Suprapubic skin (tissue), 4 donors: Measurements from ENCODE around the gene SIGLEC15. TPM values are rescaled to one million over a fixed set of nuclear protein-coding genes. Genes with fewer than 3 reads are reported as not detected.
"Not testable (repeated sequence)": the region's sequence is repeated elsewhere in the genome, so short reads cannot be mapped to it uniquely, and the experiment has no call there.

Source experiments
- DNase-seq, 2 donors: peaks; one replicate each; pipeline ENCODE4 v3.0.0-alpha.2; 2019; ENCODE audit warnings: low spot score in 2 of 2
- H3K27ac ChIP-seq: fragments of 200-600 bp; sonication (generic); one replicate; pipeline ENCODE4 v1.5.1; 2019
- H3K27me3 ChIP-seq: fragments of 200-600 bp; sonication (generic); one replicate; pipeline ENCODE4 v1.5.1; 2019
- H3K36me3 ChIP-seq: fragments of 200-600 bp; sonication (generic); one replicate; pipeline ENCODE4 v1.5.1; 2019
- H3K4me1 ChIP-seq: fragments of 200-600 bp; sonication (generic); one replicate; pipeline ENCODE4 v1.5.1; 2019
- H3K4me3 ChIP-seq: fragments of 200-600 bp; sonication (generic); one replicate; pipeline ENCODE4 v1.5.1; 2019; ENCODE audit warnings: mild to moderate bottlenecking
- H3K9me3 ChIP-seq: fragments of 200-600 bp; sonication (generic); one replicate; pipeline ENCODE4 v1.5.1; 2019
- EP300 ChIP-seq: sonication (generic); formaldehyde crosslinking; IDR thresholded peaks from one replicate; pipeline ENCODE4 v1.6.1; 2017; ENCODE audit warnings: antibody characterized with exemption
- POLR2A ChIP-seq, 2 donors: fragments of 450-650 bp; IDR thresholded peaks; one replicate each; pipeline ENCODE4 v1.6.1; 2017; ENCODE audit warnings: antibody characterized with exemption in 2 of 2, mild to moderate bottlenecking in 2 of 2, moderate library complexity in 2 of 2
- POLR2AphosphoS5 ChIP-seq, 3 donors: sonication (generic); formaldehyde crosslinking; IDR thresholded peaks; one replicate each; pipeline ENCODE4 v1.6.1; 2017; ENCODE audit warnings: antibody characterized with exemption in 3 of 3
- WGBS: methylation state at CpG from one replicate; pipeline ENCODE4 v1.1.5; 2018; 5-methylcytosine and 5-hydroxymethylcytosine counted together
- total RNA-seq, 4 donors: library from RNA; depleted of rRNA; stranded (reverse); fragments of >200 nt; gene quantifications; one replicate each; pipeline ENCODE4 v1.1.0, GENCODE V29; 2016
- TF ChIP-seq, protein P1 (sequence below), 2 donors: fragments of 200-600 bp in 1 of 2; fragments of 450-650 bp in 1 of 2; sonication (generic) in 1 of 2; IDR thresholded peaks; one replicate each; pipeline ENCODE4 v1.5.1; 2016 to 2019; ENCODE audit warnings: antibody characterized with exemption in 2 of 2, mild to moderate bottlenecking in 1 of 2, moderate library complexity in 1 of 2

SIGLEC15 gene
- total RNA-seq, 4 donors from 2014 or later: 0.57 to 3.4 (median 0.98) TPM; not detected in 1

DNA sequence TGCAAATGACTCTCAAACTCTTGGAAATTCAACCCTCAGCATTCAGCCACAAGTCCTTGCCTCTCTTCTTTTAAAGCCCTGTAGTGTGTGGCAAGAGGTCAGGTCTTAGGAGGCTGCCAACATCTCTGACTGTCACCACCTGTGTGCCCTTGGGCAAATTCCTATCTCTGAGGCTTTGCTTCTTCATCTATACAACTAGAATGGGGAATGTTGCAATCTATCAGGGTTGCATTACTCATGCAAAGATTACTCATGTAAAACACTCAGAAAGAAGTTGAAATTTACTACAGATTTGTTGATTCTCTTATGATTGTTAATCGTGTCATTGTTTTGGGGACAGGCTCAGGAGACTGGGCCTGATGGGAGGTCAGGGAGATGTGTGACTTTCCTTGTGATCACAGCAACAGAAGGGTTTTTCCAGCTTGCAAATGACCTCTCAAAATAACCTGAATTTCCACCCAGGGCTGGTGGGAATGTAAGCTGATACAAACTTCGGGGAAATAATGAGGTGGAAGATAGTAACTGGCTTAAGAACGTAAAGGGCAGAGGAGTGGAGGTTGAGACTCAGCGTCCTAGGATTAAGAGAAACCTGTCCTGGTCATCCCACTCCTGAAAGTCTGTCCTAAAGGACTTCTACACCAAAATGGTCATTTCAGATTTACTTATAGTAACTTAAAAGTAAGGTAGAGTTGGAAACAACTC is 32.1 kb upstream of the SIGLEC15 start:
- no peak overlapping the region for H3K4me3 ChIP-seq
- H3K27me3 ChIP-seq: no peaks in the 10 kb centered on the region
- H3K9me3 ChIP-seq: no peaks in the 10 kb centered on the region
- no peaks in the 10 kb centered on the region for H3K36me3 ChIP-seq
- no peak overlapping the region for H3K27ac ChIP-seq
- no peak for DNase-seq
- H3K4me1 ChIP-seq: peaks cover 2% of the 10 kb centered on the region
- WGBS: 29% methylated on average over 4 of the region's 4 CpGs
- TF ChIP-seq, protein P1, sequence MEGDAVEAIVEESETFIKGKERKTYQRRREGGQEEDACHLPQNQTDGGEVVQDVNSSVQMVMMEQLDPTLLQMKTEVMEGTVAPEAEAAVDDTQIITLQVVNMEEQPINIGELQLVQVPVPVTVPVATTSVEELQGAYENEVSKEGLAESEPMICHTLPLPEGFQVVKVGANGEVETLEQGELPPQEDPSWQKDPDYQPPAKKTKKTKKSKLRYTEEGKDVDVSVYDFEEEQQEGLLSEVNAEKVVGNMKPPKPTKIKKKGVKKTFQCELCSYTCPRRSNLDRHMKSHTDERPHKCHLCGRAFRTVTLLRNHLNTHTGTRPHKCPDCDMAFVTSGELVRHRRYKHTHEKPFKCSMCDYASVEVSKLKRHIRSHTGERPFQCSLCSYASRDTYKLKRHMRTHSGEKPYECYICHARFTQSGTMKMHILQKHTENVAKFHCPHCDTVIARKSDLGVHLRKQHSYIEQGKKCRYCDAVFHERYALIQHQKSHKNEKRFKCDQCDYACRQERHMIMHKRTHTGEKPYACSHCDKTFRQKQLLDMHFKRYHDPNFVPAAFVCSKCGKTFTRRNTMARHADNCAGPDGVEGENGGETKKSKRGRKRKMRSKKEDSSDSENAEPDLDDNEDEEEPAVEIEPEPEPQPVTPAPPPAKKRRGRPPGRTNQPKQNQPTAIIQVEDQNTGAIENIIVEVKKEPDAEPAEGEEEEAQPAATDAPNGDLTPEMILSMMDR (IDR thresholded peaks at IDR 0.05): no peak
- TF ChIP-seq EP300: no peak
- TF ChIP-seq POLR2AphosphoS5 (IDR thresholded peaks at IDR 0.05): no peak
- TF ChIP-seq POLR2A (IDR thresholded peaks at IDR 0.05): no peak

DNA sequence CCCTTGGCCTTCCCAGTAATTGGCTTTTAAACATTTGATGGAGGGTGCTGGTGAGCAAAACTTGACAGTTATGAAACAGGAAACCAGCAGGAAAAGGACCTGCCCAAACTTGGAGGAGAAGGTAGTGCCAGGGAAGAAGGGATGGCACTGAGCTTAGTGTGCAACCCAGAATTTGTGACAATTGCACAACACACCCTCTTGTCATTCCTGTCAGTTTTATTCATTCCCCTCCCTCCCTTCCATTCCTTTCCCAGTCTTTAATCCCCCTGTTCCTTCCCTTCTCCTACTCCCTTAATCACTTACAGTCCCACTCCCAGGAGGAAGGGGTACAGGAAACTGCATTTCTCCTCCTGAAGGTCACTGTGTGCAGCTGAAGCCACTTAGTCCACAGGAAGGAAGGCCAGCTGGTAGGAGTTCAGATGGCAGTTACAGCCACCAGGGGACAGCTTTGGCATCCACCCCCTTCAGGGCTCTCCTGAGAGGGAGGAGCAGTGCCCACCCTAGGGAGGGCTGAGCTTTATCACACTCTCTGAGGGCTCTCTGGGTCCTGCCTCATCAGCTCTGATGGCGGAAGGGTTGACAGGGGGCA is 24.0 kb upstream of the SIGLEC15 start:
- H3K27me3 ChIP-seq: no peaks in the 10 kb centered on the region
- H3K27ac ChIP-seq: no peak overlapping the region
- H3K36me3 ChIP-seq: no peaks in the 10 kb centered on the region
- no peak for DNase-seq
- TF ChIP-seq, protein P1 (IDR thresholded peaks at IDR 0.05): no peak
- TF ChIP-seq EP300 (no peak), POLR2AphosphoS5 (IDR thresholded peaks at IDR 0.05) (no peak), POLR2A (IDR thresholded peaks at IDR 0.05) (no peak)
- no peaks in the 10 kb centered on the region for H3K4me1 ChIP-seq
- no peak overlapping the region for H3K4me3 ChIP-seq
- WGBS: 83% methylated on average over 1 of the region's 1 CpG
- no peaks in the 10 kb centered on the region for H3K9me3 ChIP-seq

DNA sequence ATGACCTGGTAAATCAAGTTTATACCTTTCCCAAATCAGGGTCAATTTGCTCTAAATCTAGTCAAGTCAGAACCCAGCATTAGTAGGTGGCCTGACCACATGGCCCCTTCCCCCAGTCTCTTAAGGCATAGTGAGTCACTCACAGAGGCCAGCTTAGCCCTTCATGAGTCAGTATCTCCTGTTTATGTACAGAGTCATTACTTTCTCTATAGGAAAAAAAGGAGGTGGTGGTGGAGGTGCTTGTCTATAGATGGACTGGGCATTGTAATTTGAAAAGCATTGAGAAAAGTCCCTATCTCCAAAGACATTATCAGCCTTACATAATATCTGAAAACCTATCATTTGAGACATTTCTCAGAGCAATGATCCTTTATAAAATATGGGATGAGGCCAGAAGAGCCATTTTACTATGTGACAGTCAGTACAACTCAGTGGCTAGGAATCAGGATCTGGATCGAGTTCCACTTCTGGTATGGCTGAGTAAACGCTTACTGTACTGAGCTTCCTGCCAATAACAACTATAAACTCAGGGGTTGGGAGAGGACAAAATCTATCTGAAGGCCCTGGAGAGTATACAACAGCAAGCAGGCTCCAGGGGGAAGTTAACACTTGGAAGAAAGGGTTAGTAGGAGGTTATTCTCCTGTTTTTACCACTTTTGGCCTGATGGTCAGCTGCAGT is 22.5 kb upstream of the SIGLEC15 start:
- TF ChIP-seq, protein P1 (IDR thresholded peaks at IDR 0.05): no peak
- TF ChIP-seq POLR2A (IDR thresholded peaks at IDR 0.05) (no peak), POLR2AphosphoS5 (IDR thresholded peaks at IDR 0.05) (no peak), EP300 (no peak)
- no peak for DNase-seq
- H3K27me3 ChIP-seq: no peaks in the 10 kb centered on the region
- H3K4me1 ChIP-seq: no peaks in the 10 kb centered on the region
- WGBS: 48% methylated on average over 2 of the region's 2 CpGs
- H3K9me3 ChIP-seq: no peaks in the 10 kb centered on the region
- H3K36me3 ChIP-seq: no peaks in the 10 kb centered on the region
- no peak overlapping the region for H3K27ac ChIP-seq
- H3K4me3 ChIP-seq: no peak overlapping the region

DNA sequence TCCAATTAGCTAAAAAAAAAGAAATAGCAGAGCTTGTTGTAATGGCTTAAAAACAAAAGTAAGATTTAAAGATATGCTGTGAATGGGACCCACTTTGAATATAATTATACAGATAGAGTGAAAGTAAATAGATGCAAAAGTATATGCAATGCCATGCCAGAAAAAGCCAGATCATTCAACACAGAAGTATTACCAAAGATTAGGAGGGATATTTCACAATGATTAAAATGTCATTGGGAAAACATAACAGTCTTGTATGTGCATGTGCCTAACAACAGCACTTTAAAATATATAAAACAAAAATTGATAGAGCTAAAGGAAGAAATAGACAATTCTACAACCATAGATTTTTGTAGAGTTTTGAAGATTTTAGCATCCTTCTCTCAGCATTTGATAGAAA is 19.9 kb upstream of the SIGLEC15 start:
- no peak for DNase-seq
- Histone ChIP-seq H3K4me3 (no peak overlapping the region), H3K4me1 (no peaks in the 10 kb centered on the region), H3K27me3 (no peaks in the 10 kb centered on the region), H3K9me3 (no peaks in the 10 kb centered on the region), H3K27ac (no peak overlapping the region), H3K36me3 (no peaks in the 10 kb centered on the region)
- TF ChIP-seq EP300 (no peak), POLR2A (IDR thresholded peaks at IDR 0.05) (no peak), POLR2AphosphoS5 (IDR thresholded peaks at IDR 0.05) (no peak)
- TF ChIP-seq, protein P1 (IDR thresholded peaks at IDR 0.05): no peak

DNA sequence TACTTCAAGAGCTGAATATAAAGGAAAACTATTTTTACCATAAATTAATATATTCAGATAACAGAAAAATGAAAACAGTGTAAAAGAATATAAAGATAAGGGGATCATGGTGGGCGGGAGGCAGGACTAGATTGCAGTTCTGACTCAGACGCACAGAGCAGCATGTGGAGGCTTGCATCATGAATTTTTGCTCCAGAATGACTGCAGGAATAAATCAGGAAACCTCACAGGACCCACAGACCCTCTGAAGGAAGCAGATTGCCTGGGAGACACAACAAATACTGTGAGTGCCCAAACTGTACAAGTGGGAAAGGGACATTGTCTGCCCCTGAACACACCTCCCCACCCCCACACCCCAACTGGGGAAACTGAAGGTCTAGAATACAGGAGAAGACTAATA is 19.2 kb upstream of the SIGLEC15 start:
- Histone ChIP-seq H3K27me3 (no peaks in the 10 kb centered on the region), H3K36me3 (no peaks in the 10 kb centered on the region), H3K27ac (no peak overlapping the region), H3K9me3 (no peaks in the 10 kb centered on the region), H3K4me3 (no peak overlapping the region), H3K4me1 (no peaks in the 10 kb centered on the region)
- DNase-seq: no peak
- TF ChIP-seq EP300 (no peak), POLR2AphosphoS5 (IDR thresholded peaks at IDR 0.05) (no peak), POLR2A (IDR thresholded peaks at IDR 0.05) (no peak)
- TF ChIP-seq, protein P1 (IDR thresholded peaks at IDR 0.05): no peak
- 40% methylated on average over 2 of the region's 2 CpGs for WGBS

DNA sequence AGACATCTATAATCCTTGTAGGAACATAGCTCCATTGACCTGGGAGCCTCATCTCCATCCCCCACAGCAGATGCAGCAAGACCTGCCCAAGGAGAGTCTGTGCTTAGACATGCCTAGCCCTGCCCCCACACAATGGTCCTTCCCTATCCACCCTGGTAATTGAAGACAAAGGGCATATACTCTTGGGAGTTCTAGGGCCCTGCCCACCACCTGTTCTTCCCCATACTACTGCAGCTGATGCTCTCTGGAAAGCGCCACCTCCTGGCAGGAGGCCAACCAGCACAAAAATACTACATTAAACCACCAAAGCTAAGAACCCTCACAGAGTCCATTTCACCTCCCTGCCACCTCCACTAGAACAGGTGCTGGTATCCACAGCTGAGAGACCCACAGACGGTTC is 18.3 kb upstream of the SIGLEC15 start:
- H3K9me3 ChIP-seq, H3K27ac ChIP-seq, H3K4me3 ChIP-seq, DNase-seq, H3K4me1 ChIP-seq, H3K27me3 ChIP-seq, H3K36me3 ChIP-seq: not testable (repeated sequence)
- 55% methylated on average over 2 of the region's 2 CpGs for WGBS

- H3K27ac ChIP-seq, H3K27me3 ChIP-seq, DNase-seq, H3K4me1 ChIP-seq, H3K9me3 ChIP-seq, H3K36me3 ChIP-seq, H3K4me3 ChIP-seq: not testable (repeated sequence)
These were observed 10.7 kb upstream of the SIGLEC15 start for GRCh38 chr18:45814733-45815132.
